Neural cell (in vitro differentiated cells): ENCODE measurements around the gene SCP2. TPM values are rescaled to one million over a fixed set of nuclear protein-coding genes. Genes with fewer than 3 reads are reported as not detected.
A peak's percentile ranks its signal among the peaks of the same experiment; 100 is the strongest.

ENCODE experiments used
- H2AFZ ChIP-seq: fragments of 200-600, 300-800 bp; sonication (generic), shearing (Covaris generic); 2 replicates; pipeline ENCODE4 v1.6.0; 2014; ENCODE audit warnings: low read depth, mild to moderate bottlenecking, antibody characterized with exemption, low read length, moderate library complexity
- H3F3A ChIP-seq: fragments of 200-600 bp; shearing (Covaris generic); 2 replicates; pipeline ENCODE4 v1.6.1; 2016; ENCODE audit warnings: mild to moderate bottlenecking, moderate library complexity, mixed read lengths, antibody characterized with exemption, low read length; ENCODE audit not compliant: insufficient read depth, poor library complexity, severe bottlenecking
- H3K27ac ChIP-seq: fragments of 200-600, 300-800 bp; sonication (generic), shearing (Covaris generic); 2 replicates; pipeline ENCODE4 v1.5.1; 2014; ENCODE audit warnings: mild to moderate bottlenecking, low read length, moderate library complexity
- H3K27me3 ChIP-seq: fragments of 300-800, 200-600 bp; sonication (generic), shearing (Covaris generic); 2 replicates; pipeline ENCODE4 v1.6.0; 2014; ENCODE audit warnings: mild to moderate bottlenecking, low read depth, low read length, moderate library complexity; ENCODE audit not compliant: insufficient read depth
- H3K36me3 ChIP-seq: fragments of 300-800, 200-600 bp; sonication (generic), shearing (Covaris generic); 2 replicates; pipeline ENCODE4 v1.5.1; 2014; ENCODE audit warnings: mild to moderate bottlenecking, antibody characterized with exemption, low read length, moderate library complexity; ENCODE audit not compliant: insufficient read depth
- H3K4me2 ChIP-seq: fragments of 300-800, 200-600 bp; sonication (generic), shearing (Covaris generic); 2 replicates; pipeline ENCODE4 v1.6.0; 2014; ENCODE audit warnings: mild to moderate bottlenecking, low read length
- H3K4me3 ChIP-seq: fragments of 300-800, 200-600 bp; sonication (generic), shearing (Covaris generic); 2 replicates; pipeline ENCODE4 v1.5.1; 2014; ENCODE audit warnings: mild to moderate bottlenecking, low read length, moderate library complexity
- H3K79me2 ChIP-seq: fragments of 200-600 bp; shearing (Covaris generic); replicated peaks from 2 replicates; pipeline ENCODE4 v1.6.0; 2014; ENCODE audit warnings: mild to moderate bottlenecking, low read length, moderate library complexity; ENCODE audit not compliant: insufficient read depth
- H3K9ac ChIP-seq: fragments of 300-800, 200-600 bp; sonication (generic), shearing (Covaris generic); 2 replicates; pipeline ENCODE4 v1.6.1; 2016; ENCODE audit warnings: mild to moderate bottlenecking, low read length, mixed read lengths
- H3K9me2 ChIP-seq: fragments of 200-600 bp; shearing (Covaris generic); 2 replicates; pipeline ENCODE4 v1.6.1; 2016; ENCODE audit warnings: mild to moderate bottlenecking, low read length, mixed read lengths; ENCODE audit not compliant: insufficient read depth
- H3K9me3 ChIP-seq: fragments of 200-600, 300-800 bp; sonication (generic), shearing (Covaris generic); 2 replicates; pipeline ENCODE4 v1.6.1; 2016; ENCODE audit warnings: mild to moderate bottlenecking, mixed run types, low read length, moderate library complexity, mixed read lengths
- H4K20me1 ChIP-seq: fragments of 200-600 bp; shearing (Covaris generic); 2 replicates; pipeline ENCODE4 v1.6.1; 2016; ENCODE audit warnings: mild to moderate bottlenecking, mixed run types; ENCODE audit not compliant: insufficient read depth
- EP300 ChIP-seq: fragments of 450-650 bp; conservative IDR thresholded peaks from 2 replicates; pipeline ENCODE4 v1.6.1; 2014; ENCODE audit warnings: antibody characterized with exemption, mild to moderate bottlenecking, moderate library complexity; ENCODE audit not compliant: poor library complexity, severe bottlenecking
- EZH2 ChIP-seq: fragments of 200-600, 300-800 bp; shearing (Covaris generic), sonication (generic); IDR thresholded peaks from 2 replicates; pipeline ENCODE4 v1.6.1; 2014; ENCODE audit warnings: antibody characterized with exemption, low read length, borderline replicate concordance, mild to moderate bottlenecking; ENCODE audit not compliant: insufficient read depth, poor library complexity, severe bottlenecking
- MXI1 ChIP-seq: fragments of 450-650 bp; conservative IDR thresholded peaks from 2 replicates; pipeline ENCODE4 v1.6.1; 2014; ENCODE audit warnings: antibody characterized with exemption, mild to moderate bottlenecking; ENCODE audit not compliant: poor library complexity, severe bottlenecking
- POLR2AphosphoS5 ChIP-seq: IDR thresholded peaks from 2 replicates; pipeline ENCODE4 v1.6.1; 2012
- RAD21 ChIP-seq: fragments of 450-650 bp; conservative IDR thresholded peaks from 2 replicates; pipeline ENCODE4 v1.6.1; 2014; ENCODE audit warnings: antibody characterized with exemption, mild to moderate bottlenecking, moderate library complexity
- SMC3 ChIP-seq: fragments of 450-650 bp; conservative IDR thresholded peaks from 2 replicates; pipeline ENCODE4 v1.6.1; 2014; ENCODE audit warnings: antibody characterized with exemption, mild to moderate bottlenecking, moderate library complexity; ENCODE audit not compliant: poor library complexity
- TAF1 ChIP-seq: IDR thresholded peaks from 2 replicates; pipeline ENCODE4 v1.6.1; 2012; ENCODE audit warnings: low read depth
- polyA plus RNA-seq: library from polyadenylated mRNA; depleted of rRNA; stranded (reverse); fragments of >200 nt; gene quantifications from 2 replicates; pipeline ENCODE4 v1.2.3, GENCODE V29; 2014
- TF ChIP-seq, protein P1 (sequence below): IDR thresholded peaks from 2 replicates; pipeline ENCODE4 v1.6.1; 2012; ENCODE audit warnings: borderline replicate concordance
- TF ChIP-seq, protein P2 (sequence below): fragments of 450-650 bp; IDR thresholded peaks from 2 replicates; pipeline ENCODE4 v1.5.1; 2014; ENCODE audit warnings: antibody characterized with exemption, mild to moderate bottlenecking, moderate library complexity; ENCODE audit not compliant: poor library complexity, severe bottlenecking

SCP2 gene
- polyA plus RNA-seq, 1 donor from 2014 or later: 182 TPM

DNA sequence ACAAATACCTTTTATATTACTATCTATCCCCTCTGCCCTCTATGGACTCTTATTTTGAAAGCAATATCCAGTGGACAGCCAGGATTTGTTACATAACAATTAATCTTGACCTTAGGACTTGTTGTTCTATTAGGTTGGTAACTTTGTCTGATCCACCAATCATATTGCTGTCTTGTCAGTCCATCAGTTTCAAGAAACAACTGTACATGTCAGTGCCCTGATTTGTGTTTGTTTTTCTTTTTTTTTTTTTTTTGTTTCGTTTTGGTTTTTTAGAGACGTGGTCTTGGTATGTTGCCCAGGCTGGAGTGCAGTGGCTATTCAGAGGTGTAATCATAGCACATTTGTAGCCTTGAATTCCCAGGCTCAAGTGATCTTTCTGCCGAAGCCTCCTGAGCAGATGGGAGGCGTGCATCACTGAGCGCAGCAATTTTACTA is 1.5 kb upstream of the SCP2 start:
- Histone ChIP-seq H3K79me2 (no peaks in the 10 kb centered on the region), H3K4me3 (no peak overlapping the region), H4K20me1 (no peaks in the 10 kb centered on the region), H3K27me3 (peaks cover 50% of the 10 kb centered on the region), H3K9ac (no peak overlapping the region), H3K27ac (no peak overlapping the region), H2AFZ (no peak overlapping the region), H3F3A (no peaks in the 10 kb centered on the region), H3K4me2 (no peak overlapping the region), H3K9me2 (no peaks in the 10 kb centered on the region), H3K36me3 (no peaks in the 10 kb centered on the region), H3K9me3 (peaks cover 5% of the 10 kb centered on the region)
- TF ChIP-seq, protein P1, sequence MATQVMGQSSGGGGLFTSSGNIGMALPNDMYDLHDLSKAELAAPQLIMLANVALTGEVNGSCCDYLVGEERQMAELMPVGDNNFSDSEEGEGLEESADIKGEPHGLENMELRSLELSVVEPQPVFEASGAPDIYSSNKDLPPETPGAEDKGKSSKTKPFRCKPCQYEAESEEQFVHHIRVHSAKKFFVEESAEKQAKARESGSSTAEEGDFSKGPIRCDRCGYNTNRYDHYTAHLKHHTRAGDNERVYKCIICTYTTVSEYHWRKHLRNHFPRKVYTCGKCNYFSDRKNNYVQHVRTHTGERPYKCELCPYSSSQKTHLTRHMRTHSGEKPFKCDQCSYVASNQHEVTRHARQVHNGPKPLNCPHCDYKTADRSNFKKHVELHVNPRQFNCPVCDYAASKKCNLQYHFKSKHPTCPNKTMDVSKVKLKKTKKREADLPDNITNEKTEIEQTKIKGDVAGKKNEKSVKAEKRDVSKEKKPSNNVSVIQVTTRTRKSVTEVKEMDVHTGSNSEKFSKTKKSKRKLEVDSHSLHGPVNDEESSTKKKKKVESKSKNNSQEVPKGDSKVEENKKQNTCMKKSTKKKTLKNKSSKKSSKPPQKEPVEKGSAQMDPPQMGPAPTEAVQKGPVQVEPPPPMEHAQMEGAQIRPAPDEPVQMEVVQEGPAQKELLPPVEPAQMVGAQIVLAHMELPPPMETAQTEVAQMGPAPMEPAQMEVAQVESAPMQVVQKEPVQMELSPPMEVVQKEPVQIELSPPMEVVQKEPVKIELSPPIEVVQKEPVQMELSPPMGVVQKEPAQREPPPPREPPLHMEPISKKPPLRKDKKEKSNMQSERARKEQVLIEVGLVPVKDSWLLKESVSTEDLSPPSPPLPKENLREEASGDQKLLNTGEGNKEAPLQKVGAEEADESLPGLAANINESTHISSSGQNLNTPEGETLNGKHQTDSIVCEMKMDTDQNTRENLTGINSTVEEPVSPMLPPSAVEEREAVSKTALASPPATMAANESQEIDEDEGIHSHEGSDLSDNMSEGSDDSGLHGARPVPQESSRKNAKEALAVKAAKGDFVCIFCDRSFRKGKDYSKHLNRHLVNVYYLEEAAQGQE: no peak
- TF ChIP-seq RAD21 (no peak), EZH2 (no peak)

DNA sequence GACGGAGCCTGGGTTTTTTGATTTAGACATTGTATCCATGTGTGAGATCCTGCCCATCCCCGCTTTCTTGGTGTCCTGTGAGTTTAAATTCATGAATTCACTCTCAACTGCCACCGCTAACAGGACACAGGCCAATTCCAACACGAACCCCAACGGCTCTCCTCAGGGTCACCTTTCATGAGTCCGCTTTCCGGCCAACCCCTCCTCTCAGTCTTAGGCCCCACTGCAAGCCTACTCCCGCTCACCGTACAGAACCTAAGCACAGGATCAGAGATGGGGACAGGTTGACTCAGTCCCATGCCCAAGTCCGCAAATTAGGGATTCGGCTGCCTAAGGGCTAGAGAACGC is 238 bp upstream of the SCP2 start:
- H3K4me2 ChIP-seq: peak overlapping the region; percentile 68
- peak overlapping the region; percentile 73 for H3K4me3 ChIP-seq
- peak overlapping the region; percentile 71 for H3K9ac ChIP-seq
- no peaks in the 10 kb centered on the region for H3K9me2 ChIP-seq
- no peaks in the 10 kb centered on the region for H4K20me1 ChIP-seq
- no peaks in the 10 kb centered on the region for H3K36me3 ChIP-seq
- H3K9me3 ChIP-seq: peaks cover 5% of the 10 kb centered on the region
- H2AFZ ChIP-seq: peak overlapping the region; percentile 65
- no peak overlapping the region for H3K27ac ChIP-seq
- no peaks in the 10 kb centered on the region for H3F3A ChIP-seq
- no peaks in the 10 kb centered on the region for H3K79me2 ChIP-seq
- H3K27me3 ChIP-seq: peaks cover 37% of the 10 kb centered on the region
- TF ChIP-seq, protein P1: no peak
- TF ChIP-seq RAD21: no peak
- no peak for TF ChIP-seq POLR2AphosphoS5
- TF ChIP-seq EZH2: no peak
- TF ChIP-seq, protein P2, sequence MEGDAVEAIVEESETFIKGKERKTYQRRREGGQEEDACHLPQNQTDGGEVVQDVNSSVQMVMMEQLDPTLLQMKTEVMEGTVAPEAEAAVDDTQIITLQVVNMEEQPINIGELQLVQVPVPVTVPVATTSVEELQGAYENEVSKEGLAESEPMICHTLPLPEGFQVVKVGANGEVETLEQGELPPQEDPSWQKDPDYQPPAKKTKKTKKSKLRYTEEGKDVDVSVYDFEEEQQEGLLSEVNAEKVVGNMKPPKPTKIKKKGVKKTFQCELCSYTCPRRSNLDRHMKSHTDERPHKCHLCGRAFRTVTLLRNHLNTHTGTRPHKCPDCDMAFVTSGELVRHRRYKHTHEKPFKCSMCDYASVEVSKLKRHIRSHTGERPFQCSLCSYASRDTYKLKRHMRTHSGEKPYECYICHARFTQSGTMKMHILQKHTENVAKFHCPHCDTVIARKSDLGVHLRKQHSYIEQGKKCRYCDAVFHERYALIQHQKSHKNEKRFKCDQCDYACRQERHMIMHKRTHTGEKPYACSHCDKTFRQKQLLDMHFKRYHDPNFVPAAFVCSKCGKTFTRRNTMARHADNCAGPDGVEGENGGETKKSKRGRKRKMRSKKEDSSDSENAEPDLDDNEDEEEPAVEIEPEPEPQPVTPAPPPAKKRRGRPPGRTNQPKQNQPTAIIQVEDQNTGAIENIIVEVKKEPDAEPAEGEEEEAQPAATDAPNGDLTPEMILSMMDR: no peak
- no peak for TF ChIP-seq SMC3
- no peak for TF ChIP-seq EP300
- TF ChIP-seq MXI1: no peak
- TF ChIP-seq TAF1: no peak
